GM21526 (cell line): ENCODE results near the gene KRT81.
"Not testable (repeated sequence)": the region's sequence is repeated elsewhere in the genome, so short reads cannot be mapped to it uniquely, and the experiment has no call there.

ENCODE experiments used
- ATAC-seq: cut with Tn5 transposase; IDR thresholded peaks from one replicate; pipeline ENCODE4 v1.9.1; 2021; ENCODE audit warnings: moderate library complexity; ENCODE audit not compliant: unreplicated experiment, low FRiP score

The KRT81 gene

DNA sequence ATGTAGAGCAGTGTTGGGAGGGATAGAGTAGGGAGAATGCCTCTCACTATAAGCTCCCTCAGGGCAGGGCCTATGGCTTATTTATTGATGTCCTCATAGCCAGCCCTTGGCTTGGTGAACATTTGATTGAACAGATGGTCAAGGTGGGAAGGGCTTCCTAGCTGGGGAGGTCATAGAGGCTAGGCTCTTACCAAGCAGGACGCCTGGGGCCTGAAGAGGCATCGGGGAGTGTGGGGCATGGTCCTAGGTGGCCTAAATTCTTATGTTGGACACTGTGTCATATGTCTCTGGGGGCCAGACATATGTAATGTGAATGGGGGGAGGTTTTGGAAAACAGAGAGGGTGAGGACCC lies 34.8 kb downstream of the KRT81 start:
- no peak for ATAC-seq

DNA sequence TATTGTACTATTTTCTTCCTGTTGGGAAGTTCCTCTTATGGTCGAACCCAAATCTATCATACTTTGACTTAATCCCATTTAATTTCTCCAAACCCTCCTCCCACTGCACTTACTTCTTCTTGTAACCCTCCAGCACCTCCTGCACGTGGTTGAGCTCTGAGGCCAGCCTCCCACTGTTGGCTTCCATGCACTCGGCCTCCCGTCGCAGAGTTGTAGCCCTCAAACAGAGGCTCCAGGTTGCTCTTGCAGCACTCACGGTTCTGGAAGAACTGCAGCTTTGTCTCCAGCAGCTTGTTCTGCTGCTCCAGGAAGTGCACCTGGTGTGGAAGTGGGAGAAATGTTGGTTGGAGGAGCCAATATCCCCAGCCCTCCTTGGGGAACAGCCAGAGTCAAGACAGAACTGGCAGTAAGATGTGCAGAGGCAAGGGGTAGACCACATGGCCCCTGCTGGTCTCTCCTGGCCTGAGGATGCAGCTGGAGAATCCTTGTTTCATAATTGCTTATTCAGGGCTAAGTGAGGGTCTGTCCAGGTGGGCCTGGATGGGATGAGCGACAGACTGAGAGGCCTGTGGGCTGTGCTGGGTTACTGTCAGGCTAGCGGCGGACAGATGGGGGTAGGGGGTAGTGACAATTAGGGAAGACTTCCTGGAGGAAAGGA lies 35.3 kb downstream of the KRT81 start:
- no peak for ATAC-seq

DNA sequence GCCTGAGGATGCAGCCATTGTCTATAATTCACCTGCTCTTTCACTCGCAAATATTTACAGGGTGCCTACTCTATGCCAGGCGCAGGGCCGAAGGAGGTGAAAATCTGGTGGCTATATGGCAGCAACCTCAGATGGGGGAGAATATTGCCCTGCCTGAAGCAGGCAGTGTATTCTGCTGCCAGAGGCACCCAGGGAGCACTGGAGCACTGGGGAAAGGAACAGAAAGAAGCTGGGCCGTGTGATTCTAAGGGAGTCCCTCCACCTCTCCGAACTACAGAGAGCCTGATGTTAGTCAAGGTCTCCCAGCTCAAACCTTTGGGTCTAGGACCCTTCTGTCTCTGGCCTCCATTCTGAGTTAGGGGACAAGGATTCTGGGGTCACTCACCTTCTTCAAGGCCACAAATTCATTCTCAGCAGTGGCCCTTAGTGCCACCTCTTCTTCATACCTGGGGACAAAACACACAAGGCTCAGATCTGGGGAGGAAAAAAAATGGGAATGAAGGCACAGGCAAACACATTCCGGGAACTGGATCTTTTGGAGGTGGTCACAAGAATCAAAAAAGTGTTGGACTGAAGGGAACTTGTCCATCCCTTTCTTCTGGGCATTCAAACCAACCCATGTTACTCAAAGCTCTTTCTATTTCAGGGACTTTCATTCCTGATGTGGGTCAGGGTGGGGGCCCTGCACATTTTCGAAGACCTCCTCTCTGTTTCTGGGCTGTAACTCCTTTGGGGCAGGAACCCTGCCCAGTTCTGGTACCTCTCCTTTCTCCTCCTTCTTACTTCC lies 36.2 kb downstream of the KRT81 start:
- no peak for ATAC-seq

DNA sequence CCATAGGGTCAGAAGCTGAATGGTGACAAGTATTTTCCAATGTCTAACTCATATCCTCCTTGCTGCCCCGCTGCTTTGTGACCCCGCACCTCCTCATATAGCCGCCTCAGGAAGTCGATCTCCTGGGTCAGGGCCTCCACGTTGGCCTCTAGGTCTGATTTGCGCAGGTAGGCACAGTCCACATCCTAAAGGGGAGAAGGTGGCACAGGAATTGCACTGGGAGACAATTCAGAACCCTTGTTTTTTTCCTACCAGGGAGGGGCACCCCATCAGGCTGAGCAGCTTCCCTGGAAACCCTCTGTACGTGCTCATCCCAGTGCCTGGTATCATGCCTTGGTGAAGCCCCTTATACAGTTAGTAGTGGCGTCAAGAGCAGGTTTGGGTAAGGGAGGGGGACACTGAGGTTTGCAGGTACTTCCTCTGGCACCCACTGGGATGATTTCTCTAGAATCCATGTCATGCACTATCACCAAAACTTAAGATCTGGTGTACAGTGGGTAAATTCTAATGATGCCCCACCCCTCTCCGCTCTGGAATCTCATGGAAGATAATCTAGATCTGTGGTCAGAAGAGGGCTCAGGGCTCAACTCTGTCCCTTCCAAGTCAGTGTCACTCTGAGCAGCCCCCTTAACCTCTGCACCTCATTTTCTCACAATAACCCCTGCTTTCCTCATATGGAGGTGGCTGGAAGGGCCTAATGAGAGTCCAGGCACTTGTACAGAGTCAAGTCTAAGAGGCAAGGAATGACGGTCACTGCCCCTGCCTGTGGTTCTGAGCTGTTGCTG lies 37.0 kb downstream of the KRT81 start:
- no peak for ATAC-seq

DNA sequence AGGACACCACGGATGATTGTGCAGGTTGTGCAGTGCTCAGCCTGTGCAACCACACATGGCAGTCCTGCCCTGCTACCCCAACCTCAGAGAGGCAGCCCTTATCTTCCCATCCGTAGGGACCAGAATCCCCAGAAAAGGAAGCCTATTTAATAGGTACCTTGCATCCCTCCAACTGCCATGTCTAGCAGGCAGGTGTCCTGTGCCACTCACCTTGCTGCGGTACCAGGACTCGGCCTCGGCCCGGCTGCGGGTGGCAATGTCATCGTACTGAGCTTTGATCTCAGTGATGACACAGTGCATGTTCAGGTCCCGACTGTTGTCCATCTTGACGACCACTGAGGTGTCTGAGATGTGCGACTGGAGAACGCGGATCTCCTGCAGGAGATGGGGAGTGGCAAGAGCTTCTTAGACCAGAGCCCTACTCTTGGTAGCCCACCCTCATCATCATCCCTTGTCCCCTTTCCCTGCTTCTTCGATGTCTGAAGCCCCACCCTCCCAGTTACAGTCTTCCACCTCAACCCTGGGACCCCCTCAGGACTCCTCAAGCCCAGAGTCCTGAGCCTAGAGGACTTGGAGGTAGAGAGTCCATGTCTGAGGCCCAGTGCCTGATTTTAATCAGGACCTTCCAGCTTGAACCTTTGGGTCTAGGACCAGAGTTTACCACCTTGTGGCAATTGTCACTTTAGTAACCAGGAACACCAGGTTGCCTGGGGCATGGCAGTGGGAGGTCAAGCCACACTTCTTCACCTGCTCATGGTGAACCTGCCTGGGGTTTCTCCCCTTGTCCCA lies 37.7 kb downstream of the KRT81 start:
- ATAC-seq, result no peak

DNA sequence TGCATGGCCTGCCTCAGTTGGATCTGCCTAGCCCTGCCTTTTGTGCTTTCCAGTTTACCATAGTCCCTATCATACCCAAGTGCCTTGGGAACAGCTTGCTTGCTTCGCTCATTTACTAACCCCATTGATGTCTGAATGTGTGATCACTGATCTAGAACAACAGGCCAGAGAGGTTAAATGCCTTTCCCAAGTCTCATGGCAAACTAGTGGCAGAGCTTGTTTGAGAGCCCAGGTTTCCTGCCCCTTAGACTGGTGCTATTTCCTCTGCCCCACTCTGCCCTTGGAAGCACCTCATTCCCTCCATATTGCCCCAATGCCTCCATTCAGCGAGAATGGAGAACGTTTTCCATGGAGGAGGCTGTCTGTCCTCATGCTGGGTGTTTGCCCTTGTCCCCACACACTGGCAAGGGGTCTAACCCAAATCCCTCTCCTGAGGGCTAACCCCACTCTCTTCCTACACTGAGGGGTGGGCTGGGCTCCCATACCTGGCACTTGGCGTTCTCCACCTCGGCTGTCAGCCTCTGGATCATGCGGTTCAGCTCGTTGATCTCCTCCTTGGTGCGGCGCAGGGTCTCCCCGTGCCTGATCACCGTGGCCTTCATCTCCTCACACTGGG lies 38.5 kb downstream of the KRT81 start:
- no peak for ATAC-seq

DNA sequence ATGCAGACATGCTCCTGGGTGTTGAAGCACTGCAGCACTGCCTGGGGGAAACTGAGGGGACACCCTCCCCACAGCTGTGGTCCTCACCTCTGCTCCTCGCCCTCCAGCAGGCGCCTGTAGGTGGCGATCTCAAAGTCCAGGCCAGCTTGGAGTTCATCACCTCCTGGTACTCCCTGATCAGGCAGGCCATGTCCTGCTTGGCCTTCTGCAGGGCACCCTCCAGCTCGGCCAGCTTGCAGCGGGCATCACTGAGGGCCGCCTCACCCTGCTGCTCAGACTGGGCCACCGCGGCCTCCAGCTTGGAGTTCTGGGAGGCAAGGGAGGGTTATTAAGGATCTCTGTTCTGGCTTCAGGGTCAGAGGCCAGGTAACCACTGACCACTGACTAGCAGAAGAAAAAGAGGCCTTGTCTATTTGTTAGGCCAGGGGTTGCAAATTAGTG lies 39.1 kb downstream of the KRT81 start:
- ATAC-seq, result not testable (repeated sequence)

DNA sequence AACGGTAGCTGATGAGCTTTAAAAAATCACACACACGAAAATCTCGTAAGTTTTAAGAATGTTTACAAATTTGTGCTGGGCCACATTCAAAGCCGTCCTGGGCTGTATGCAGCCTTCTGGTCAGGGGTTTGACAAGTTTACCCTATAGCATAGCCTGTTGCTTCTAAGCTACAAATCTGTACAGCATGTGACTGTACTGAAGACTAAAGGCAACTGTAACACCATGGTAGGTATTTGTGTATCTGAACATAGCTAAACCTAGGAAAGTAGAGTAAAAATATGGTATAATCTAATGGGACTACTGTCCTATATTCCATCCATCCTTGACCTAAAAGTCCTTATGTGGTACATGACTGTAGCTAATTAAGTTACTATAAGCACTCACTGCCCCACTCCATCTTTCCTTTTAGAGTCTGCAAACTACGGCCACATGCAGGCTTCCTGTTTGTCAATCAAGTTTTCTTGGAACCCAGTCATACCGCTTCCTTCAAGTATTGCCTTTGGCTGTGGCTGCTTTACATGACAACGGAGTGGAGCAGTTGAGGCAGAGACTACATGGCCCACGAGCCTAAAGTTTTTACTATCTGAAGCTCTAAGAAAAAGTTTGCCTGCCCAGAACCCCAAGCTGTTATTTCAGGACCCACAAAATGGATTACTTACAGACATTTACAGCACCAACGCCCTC lies 39.8 kb downstream of the KRT81 start:
- no peak for ATAC-seq

DNA sequence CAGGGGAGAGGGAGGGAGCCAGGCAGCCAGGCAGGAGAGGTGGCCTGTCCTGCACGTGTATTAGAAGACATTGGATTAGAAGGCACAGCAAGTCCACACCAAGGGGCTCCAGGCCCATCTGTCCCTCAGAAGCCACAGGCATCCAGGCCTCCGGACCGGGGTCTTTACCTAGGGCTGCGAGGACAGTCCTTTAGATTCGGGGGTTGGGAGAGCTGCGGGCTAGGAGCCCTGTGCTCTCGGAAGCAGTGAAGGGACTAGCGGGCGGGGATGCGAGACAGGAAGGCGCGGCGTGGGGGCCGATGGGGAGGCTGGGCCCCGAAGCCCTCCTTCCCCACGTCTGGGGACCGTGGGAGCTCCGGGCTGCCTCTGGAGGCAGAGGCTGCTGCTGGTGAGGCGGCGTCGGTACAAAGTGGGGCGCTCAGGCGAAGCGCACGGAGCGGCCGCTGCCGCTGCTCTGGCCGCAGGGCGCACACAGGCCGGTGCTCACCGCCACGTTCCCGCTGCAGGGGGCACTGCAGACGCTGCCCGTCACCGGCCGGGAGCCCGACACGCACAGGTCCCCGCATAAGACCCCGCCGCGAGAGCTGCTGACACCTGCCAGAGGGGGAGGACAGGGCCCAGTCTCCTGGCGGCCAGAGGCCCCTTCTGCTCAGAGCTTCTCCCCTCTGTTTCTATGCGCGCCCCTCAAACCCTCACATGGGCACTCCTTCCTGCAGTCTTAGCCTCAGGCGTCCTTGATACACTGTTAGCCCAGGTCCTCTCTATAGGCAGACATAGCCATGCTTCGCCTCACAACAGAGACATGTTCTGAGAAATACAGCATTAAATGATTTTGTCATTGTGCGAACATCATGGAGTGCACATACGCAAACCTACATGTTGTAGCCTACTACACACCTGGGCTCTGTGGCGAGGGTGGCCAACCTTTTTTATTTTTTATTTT lies 41.0 kb downstream of the KRT81 start:
- no peak for ATAC-seq

DNA sequence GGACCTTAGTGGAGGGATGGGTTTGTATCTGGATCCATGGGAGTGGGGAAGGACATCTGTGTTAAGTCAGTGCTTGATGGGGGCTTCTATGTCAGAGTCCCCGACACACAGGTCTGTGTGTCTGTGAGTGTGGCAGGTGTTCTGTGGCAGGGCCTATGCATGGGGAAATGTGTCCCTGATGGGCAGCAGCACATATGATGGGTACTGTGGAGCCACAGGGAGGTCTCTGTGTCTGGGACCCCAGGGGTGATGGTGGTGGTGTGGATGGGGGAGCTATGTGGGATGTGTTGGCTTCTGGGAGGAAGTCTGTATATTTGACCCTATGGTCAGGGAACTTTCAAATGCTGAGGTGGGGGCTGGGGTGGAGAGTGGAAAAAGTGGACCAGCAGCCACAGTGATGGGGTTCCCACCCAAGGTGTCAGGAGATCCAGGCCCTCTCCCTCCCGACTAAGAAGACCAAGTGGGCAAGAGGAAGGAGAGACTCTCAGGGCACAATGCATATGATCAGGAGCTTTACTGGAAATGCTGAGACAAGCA lies 41.8 kb downstream of the KRT81 start:
- ATAC-seq, result no peak

DNA sequence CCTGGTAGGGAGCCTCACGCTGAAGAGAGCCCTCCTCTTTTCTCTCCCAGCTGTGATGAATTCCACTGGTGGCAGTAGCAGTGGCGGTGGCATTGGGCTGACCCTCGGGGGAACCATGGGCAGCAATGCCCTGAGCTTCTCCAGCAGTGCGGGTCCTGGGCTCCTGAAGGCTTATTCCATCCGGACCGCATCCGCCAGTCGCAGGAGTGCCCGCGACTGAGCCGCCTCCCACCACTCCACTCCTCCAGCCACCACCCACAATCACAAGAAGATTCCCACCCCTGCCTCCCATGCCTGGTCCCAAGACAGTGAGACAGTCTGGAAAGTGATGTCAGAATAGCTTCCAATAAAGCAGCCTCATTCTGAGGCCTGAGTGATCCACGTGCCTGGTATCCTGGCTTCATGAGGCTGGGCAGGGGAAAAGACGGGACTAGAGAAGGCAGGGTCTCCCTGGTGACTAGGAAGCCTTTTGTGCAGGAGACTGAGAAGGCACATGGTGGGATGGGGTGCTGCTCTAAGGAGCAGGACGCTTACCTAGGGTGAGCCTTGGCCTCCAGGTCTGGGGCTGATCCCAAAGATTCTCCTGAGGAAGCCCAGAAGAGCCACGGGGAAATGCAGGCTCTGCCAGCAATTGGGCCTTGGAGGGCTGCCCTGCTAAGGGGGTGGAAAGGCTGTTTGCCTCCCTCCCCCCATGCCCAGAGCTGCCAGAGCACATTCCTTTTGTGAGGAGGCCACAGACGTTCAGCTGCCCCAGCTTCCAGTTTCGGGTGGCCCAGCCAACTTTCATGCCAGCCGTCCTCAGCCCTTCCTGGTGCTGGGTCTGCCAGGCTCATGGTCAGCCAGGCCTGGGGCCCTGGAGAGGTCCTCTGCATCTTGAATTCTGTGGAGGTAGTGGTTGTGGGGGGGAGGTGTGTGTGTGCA lies 42.5 kb downstream of the KRT81 start:
- ATAC-seq, result no peak

DNA sequence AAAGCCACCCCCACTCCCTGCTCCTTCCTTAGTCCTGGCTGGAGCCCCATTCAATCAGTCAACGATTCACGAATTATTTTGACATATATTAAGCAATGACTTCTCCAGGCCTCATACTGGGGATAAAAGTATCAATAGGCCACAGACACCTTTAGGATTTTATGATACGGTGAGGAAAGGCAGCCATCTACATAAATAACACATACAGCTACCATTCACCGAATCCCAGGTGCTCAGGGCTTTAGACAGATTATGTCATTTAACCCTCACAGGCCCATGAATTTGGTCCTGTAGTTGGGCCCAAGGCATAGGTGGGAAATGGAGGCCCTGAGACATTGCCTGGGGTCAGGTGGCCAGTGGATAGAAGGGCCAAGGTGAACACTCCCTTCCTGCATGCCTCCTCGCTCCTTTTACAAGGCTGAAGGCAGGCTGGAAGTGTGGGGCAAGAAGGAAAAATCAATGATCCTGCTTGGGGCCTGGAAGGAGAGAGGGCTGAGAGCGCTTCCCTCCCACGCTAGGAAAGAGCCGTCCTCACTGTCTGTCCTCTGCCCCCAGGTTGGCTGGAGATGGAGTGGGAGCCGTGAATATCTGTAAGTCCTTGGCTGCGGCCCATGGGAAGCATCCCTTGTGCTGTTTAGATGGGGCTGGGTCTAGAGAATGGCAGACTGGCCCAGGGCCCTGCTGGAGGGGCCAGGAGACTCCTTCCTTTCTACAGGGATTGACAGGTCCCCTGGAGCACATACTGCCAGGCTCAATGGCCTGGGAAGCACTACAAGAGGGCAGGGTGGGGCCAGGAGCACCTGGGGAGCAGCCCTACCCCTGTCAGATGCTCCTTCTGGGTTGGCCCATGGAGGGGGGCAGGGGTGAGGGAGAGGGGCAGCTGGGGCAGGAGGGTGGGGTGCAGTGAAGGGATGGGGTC lies 43.5 kb downstream of the KRT81 start:
- ATAC-seq, result no peak

DNA sequence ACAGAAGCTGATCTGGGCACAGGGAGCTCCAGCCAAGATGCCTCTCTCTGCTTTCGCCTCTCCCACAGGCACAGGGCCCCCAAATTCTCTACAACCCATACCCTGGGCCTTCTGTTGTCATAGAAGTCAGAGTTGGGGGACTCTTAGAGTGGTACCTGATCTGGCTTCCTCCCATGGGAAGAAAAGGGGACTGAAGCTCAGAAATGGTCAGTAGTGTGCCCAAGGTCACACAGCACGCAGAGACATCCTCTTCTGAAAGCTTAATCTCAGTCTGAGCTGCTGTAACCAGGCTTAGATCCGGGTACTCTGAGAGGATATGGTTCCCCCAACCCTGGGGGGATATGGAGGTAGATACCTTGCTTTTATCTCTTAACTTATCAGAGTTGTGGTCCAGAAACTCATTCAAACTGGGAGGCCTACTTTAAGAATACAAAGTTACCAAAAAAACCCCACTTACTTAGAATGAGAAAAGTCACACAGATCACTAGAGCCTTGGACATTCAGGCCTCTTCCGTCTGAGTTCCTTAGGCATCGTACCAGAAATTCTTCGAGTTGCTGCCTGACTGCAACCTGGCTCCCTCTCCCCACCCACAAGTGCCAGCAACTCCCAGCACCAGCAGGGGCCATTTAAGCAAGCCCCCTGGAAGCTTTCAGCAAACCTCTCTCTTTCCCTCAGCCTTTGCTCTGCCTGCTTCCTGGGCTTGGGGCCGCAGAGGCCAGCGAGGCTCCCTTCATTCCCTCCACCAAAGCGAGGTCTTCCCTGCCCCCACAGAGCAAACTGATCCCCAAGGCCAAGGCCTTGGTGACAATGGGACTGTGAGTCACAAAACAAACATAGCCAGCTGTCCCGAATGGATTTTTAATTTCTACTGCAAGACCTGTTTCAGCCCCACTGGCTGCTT lies 44.4 kb downstream of the KRT81 start:
- no peak for ATAC-seq

DNA sequence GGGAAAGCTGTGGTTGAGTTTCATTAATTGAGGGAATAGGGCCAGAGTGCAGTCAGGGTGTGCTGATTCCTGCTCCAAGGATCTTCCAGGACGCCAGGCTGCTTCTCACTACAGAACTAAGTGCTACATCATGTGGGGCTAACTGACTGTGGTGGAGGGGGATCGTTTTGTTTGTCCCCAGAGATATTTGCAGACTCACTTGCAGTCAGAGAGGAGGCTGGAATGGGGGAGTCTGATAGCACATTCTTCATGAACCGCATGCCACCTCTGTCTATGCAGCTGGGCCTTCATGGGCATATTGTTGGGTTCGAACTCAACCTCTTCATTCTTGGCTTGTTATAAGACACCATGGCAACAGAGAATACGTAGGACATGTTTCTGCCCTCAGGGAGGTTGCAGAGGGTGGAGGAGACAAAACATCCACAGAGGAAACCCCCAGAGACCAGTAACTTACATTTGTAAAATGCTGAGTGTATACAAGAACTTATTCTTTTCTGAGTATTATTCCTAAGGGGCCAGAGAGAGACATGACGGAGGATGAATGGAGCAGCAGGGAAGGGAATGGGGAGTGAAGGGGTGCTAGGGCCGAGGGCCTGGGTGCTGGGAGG lies 45.3 kb downstream of the KRT81 start:
- no peak for ATAC-seq
